Measurements from ENCODE around the gene MAP3K14.

GRCh38 chr17:45253879-45254278, 62.9 kb downstream of the MAP3K14 start:
- TF ChIP-seq POLR2AphosphoS5 (IDR thresholded peaks at IDR 0.05; ENCODE audit: borderline replicate concordance, low read depth, low read length) (no peak), EZH2 (IDR thresholded peaks at IDR 0.05) (no peak)

Data from SK-N-MC (cell line).